Measurements from ENCODE around the gene LRRC7.
"Not testable (repeated sequence)": the region's sequence is repeated elsewhere in the genome, so short reads cannot be mapped to it uniquely, and the experiment has no call there.

LRRC7 gene

GRCh38 chr1:69911301-69911801, 343.6 kb downstream of the LRRC7 start:
- no peak for DNase-seq

- no peak for DNase-seq
Observed at GRCh38 chr1:69913977-69914376, 346.3 kb downstream of the LRRC7 start.

GRCh38 chr1:69914976-69915765, 347.4 kb downstream of the LRRC7 start:
- DNase-seq = no peak

GRCh38 chr1:69919129-69919921, 351.6 kb downstream of the LRRC7 start:
- no peak for DNase-seq

- DNase-seq = no peak
Observed at GRCh38 chr1:69919922-69920273, 352.2 kb downstream of the LRRC7 start.

- DNase-seq = no peak
Observed at GRCh38 chr1:69920426-69920825, 352.7 kb downstream of the LRRC7 start.

GRCh38 chr1:69921486-69921885, 353.8 kb downstream of the LRRC7 start:
- DNase-seq = no peak

GRCh38 chr1:69928234-69928633, 360.5 kb downstream of the LRRC7 start:
- DNase-seq = not testable (repeated sequence)

GRCh38 chr1:69929308-69930057, 361.8 kb downstream of the LRRC7 start:
- no peak for DNase-seq

- DNase-seq = no peak
Observed at GRCh38 chr1:69930396-69930795, 362.7 kb downstream of the LRRC7 start.

GRCh38 chr1:69932760-69933159, 365.0 kb downstream of the LRRC7 start:
- no peak for DNase-seq

- no peak for DNase-seq
Observed at GRCh38 chr1:69940231-69940630, 372.5 kb downstream of the LRRC7 start.

- DNase-seq = no peak
Observed at GRCh38 chr1:69940816-69941215, 373.1 kb downstream of the LRRC7 start.

GRCh38 chr1:69943030-69943429, 375.3 kb downstream of the LRRC7 start:
- no peak for DNase-seq

GRCh38 chr1:69946935-69947334, 379.2 kb downstream of the LRRC7 start:
- no peak for DNase-seq

- no peak for DNase-seq
Observed at GRCh38 chr1:69947837-69948236, 380.1 kb downstream of the LRRC7 start.

GRCh38 chr1:69952676-69953075, 385.0 kb downstream of the LRRC7 start:
- no peak for DNase-seq

GRCh38 chr1:69962452-69962851, 394.7 kb downstream of the LRRC7 start:
- not testable (repeated sequence) for DNase-seq

- no peak for DNase-seq
Observed at GRCh38 chr1:69967245-69967766, 399.6 kb downstream of the LRRC7 start.

GRCh38 chr1:69976896-69977295, 409.2 kb downstream of the LRRC7 start:
- DNase-seq = no peak

- no peak for DNase-seq
Observed at GRCh38 chr1:69982992-69983391, 415.3 kb downstream of the LRRC7 start.

- no peak for DNase-seq
Observed at GRCh38 chr1:69985376-69985775, 417.7 kb downstream of the LRRC7 start.

GRCh38 chr1:69985901-69986439, 418.2 kb downstream of the LRRC7 start:
- DNase-seq = no peak

Measured in NCI-H1048 (cell line).